GM23338 (cell line): ENCODE results near the gene KIF6. TPM values are rescaled to one million over a fixed set of nuclear protein-coding genes. Genes with fewer than 3 reads are reported as not detected.

ENCODE experiments used
- ATAC-seq: fragments of 200-7000 bp; cut with Tn5 transposase; 3 replicates; pipeline ENCODE4 v1.9.1; 2020
- DNase-seq: peaks from one replicate; pipeline ENCODE4 v3.0.0-alpha.2; 2015; ENCODE audit warnings: low spot score
- H2AFZ ChIP-seq: fragments of 200-600 bp; sonication (generic); 2 replicates; pipeline ENCODE4 v1.8.0; 2016; ENCODE audit warnings: antibody characterized with exemption, mild to moderate bottlenecking, moderate library complexity
- H3F3A ChIP-seq: fragments of 200-600 bp; sonication (generic); replicated peaks from 2 replicates; pipeline ENCODE4 v1.8.0; 2017; ENCODE audit warnings: antibody characterized with exemption, mixed run types, low read depth
- H3K27ac ChIP-seq: fragments of 200-600 bp; sonication (generic); 2 replicates; pipeline ENCODE4 v1.6.1; 2016; ENCODE audit warnings: low read depth
- H3K27me3 ChIP-seq: fragments of 200-600 bp; sonication (generic); 2 replicates; pipeline ENCODE4 v1.8.0; 2016; ENCODE audit warnings: mild to moderate bottlenecking, mixed run types, moderate library complexity; ENCODE audit not compliant: insufficient read depth
- H3K36me3 ChIP-seq: fragments of 200-600 bp; sonication (generic); 2 replicates; pipeline ENCODE4 v1.8.0; 2016; ENCODE audit warnings: mild to moderate bottlenecking; ENCODE audit not compliant: insufficient read depth
- H3K4me1 ChIP-seq: fragments of 200-600 bp; sonication (generic); 2 replicates; pipeline ENCODE4 v1.8.0; 2016; ENCODE audit warnings: mild to moderate bottlenecking, moderate library complexity; ENCODE audit not compliant: insufficient read depth
- H3K4me2 ChIP-seq: fragments of 200-600 bp; sonication (generic); 2 replicates; pipeline ENCODE4 v1.7.1; 2017; ENCODE audit warnings: mixed run types
- H3K4me3 ChIP-seq: fragments of 200-600 bp; sonication (generic); 2 replicates; pipeline ENCODE4 v1.6.1; 2016; ENCODE audit warnings: mixed run types
- H3K79me2 ChIP-seq: fragments of 200-600 bp; sonication (generic); replicated peaks from 2 replicates; pipeline ENCODE4 v1.8.0; 2017; ENCODE audit warnings: mild to moderate bottlenecking; ENCODE audit not compliant: insufficient read depth
- H3K9me2 ChIP-seq: fragments of 200-600 bp; sonication (generic); 2 replicates; pipeline ENCODE4 v1.8.0; 2017; ENCODE audit not compliant: insufficient read depth
- H4K20me1 ChIP-seq: fragments of 200-600 bp; sonication (generic); replicated peaks from 2 replicates; pipeline ENCODE4 v1.8.0; 2017; ENCODE audit warnings: mild to moderate bottlenecking; ENCODE audit not compliant: insufficient read depth
- H3K27ac Mint-ChIP-seq: 2 replicates; pipeline ENCODE4 v1.8.0; 2020; ENCODE audit warnings: inconsistent platforms, mild to moderate bottlenecking, moderate library complexity, mixed read lengths
- H3K27me3 Mint-ChIP-seq: 3 replicates; pipeline ENCODE4 v1.8.0; 2022; ENCODE audit warnings: low read depth, mild to moderate bottlenecking, moderate library complexity, mixed read lengths, inconsistent platforms; ENCODE audit not compliant: insufficient read depth, poor library complexity
- H3K36me3 Mint-ChIP-seq: 3 replicates; pipeline ENCODE4 v1.8.0; 2021; ENCODE audit warnings: low read depth, mild to moderate bottlenecking, inconsistent platforms, moderate library complexity, mixed read lengths
- H3K4me1 Mint-ChIP-seq: 3 replicates; pipeline ENCODE4 v1.8.0; 2020; ENCODE audit warnings: mild to moderate bottlenecking, inconsistent platforms, mixed read lengths
- H3K4me3 Mint-ChIP-seq: 3 replicates; pipeline ENCODE4 v1.8.0; 2021; ENCODE audit warnings: moderate library complexity, mild to moderate bottlenecking, inconsistent platforms, mixed read lengths
- H3K9me3 Mint-ChIP-seq: 3 replicates; pipeline ENCODE4 v1.8.0; 2020; ENCODE audit warnings: moderate library complexity, mild to moderate bottlenecking, inconsistent platforms, mixed read lengths
- CREB1 ChIP-seq: fragments of 250-450 bp; sonication (Bioruptor Pico); IDR thresholded peaks from 2 replicates; pipeline ENCODE4 v1.5.0; 2020; ENCODE audit warnings: low read depth, mild to moderate bottlenecking, moderate library complexity
- CTCF ChIP-seq, 2 experiments: fragments of 200-600 bp in 1 of 2; sonication (generic) in 1 of 2; conservative IDR thresholded peaks; 2 replicates each; pipeline versions ENCODE4 v1.5.1 to v1.6.1; 2016 to 2017; ENCODE audit warnings: antibody characterized with exemption in 2 of 2, low read depth in 2 of 2, mild to moderate bottlenecking in 2 of 2, moderate library complexity in 1 of 2
- ETS1 ChIP-seq: IDR thresholded peaks from 2 replicates; pipeline ENCODE4 v1.6.1; 2016; ENCODE audit warnings: antibody characterized with exemption
- EZH2 ChIP-seq: fragments of 200-600 bp; sonication (generic); IDR thresholded peaks from one replicate; pipeline ENCODE4 v1.8.0; 2017; ENCODE audit warnings: antibody characterized with exemption, mild to moderate bottlenecking, low read depth; ENCODE audit not compliant: unreplicated experiment
- JUNB ChIP-seq: IDR thresholded peaks from one replicate; pipeline ENCODE4 v1.6.1; 2016; ENCODE audit warnings: antibody characterized with exemption; ENCODE audit not compliant: unreplicated experiment
- NANOG ChIP-seq: IDR thresholded peaks from 2 replicates; pipeline ENCODE4 v1.6.1; 2016; ENCODE audit warnings: antibody characterized with exemption, borderline replicate concordance
- ZNF331 ChIP-seq: fragments of 250-450 bp; sonication (Bioruptor Pico); IDR thresholded peaks from 2 replicates; pipeline ENCODE4 v1.5.0; 2020; ENCODE audit warnings: low read depth, mild to moderate bottlenecking, moderate library complexity
- polyA plus RNA-seq: library from polyadenylated mRNA; unstranded; fragments of >200 nt; fragmentation: Nextera tagmentation; extraction: Ambion mirVana; gene quantifications from 2 replicates; pipeline ENCODE4 v1.2.1, GENCODE V29; 2016
- total RNA-seq: library from RNA; depleted of rRNA; stranded (reverse); fragments of >200 nt; shearing (Covaris generic); gene quantifications from 2 replicates; pipeline ENCODE4 v1.2.3, GENCODE V29; 2014
- TF ChIP-seq, protein P1 (sequence below): IDR thresholded peaks from one replicate; pipeline ENCODE4 v1.6.1; 2018; ENCODE audit warnings: antibody characterized with exemption; ENCODE audit not compliant: unreplicated experiment

KIF6 gene
- total and polyA plus RNA-seq, 2 experiments from 2014 or later = 0.87 to 1.7 TPM

DNA sequence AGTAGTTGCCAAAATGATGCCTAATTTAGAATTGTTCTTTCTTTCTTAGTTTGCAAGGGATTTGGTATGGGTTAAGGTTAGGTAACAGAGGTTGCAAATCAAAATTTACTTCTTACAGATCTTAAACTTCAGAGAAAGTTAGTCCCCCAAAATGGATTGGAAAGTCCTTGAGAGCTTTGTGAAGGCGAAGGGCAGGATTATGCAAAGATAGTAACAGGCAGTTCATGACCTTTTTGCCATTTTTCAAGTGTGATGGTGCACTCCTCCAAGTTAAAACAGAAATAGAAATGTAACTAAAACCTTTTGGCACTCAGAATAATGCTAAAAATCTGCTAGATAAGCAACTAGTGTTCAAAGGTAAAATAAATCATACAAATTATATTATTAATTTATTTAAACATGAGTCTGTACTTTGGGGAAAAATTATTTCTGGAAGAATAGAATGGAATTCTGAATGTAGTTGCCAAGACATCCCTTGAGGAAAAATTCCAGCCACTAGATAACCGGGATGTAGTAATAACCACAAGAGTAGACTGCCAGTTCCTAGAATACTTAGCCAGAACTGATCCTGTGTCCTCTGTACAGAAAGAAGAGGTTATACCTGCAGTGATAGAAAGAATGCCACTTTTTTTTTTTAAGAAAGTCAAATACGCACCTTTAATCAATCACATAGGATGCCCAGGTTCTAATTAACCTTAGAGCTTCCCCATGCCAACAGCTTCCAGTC, 35.2 kb upstream of the KIF6 start:
- Mint-ChIP-seq H3K27me3 (peaks cover 2% of the 10 kb centered on the region), H3K9me3 (no peaks in the 10 kb centered on the region), H3K27ac (no peak overlapping the region), H3K4me1 (no peaks in the 10 kb centered on the region), H3K36me3 (no peaks in the 10 kb centered on the region), H3K4me3 (no peak overlapping the region)
- Histone ChIP-seq H3K27me3 (no peaks in the 10 kb centered on the region), H3K36me3 (no peaks in the 10 kb centered on the region), H3K4me3 (no peak overlapping the region), H3K9me2 (0 out of 2 replicates have a peak, but pooled peaks cover 6% of the 10 kb centered on the region), H4K20me1 (no peaks in the 10 kb centered on the region), H3K4me1 (no peaks in the 10 kb centered on the region), H3K4me2 (no peak overlapping the region), H3F3A (no peaks in the 10 kb centered on the region), H3K27ac (no peak overlapping the region), H3K79me2 (no peaks in the 10 kb centered on the region), H2AFZ (no peak overlapping the region)
- DNase-seq (no peak), ATAC-seq (no peak)
- TF ChIP-seq NANOG = no peak
- TF ChIP-seq CREB1 (CRISPR knock-in tag) = no peak
- TF ChIP-seq JUNB = no peak
- TF ChIP-seq, protein P1, sequence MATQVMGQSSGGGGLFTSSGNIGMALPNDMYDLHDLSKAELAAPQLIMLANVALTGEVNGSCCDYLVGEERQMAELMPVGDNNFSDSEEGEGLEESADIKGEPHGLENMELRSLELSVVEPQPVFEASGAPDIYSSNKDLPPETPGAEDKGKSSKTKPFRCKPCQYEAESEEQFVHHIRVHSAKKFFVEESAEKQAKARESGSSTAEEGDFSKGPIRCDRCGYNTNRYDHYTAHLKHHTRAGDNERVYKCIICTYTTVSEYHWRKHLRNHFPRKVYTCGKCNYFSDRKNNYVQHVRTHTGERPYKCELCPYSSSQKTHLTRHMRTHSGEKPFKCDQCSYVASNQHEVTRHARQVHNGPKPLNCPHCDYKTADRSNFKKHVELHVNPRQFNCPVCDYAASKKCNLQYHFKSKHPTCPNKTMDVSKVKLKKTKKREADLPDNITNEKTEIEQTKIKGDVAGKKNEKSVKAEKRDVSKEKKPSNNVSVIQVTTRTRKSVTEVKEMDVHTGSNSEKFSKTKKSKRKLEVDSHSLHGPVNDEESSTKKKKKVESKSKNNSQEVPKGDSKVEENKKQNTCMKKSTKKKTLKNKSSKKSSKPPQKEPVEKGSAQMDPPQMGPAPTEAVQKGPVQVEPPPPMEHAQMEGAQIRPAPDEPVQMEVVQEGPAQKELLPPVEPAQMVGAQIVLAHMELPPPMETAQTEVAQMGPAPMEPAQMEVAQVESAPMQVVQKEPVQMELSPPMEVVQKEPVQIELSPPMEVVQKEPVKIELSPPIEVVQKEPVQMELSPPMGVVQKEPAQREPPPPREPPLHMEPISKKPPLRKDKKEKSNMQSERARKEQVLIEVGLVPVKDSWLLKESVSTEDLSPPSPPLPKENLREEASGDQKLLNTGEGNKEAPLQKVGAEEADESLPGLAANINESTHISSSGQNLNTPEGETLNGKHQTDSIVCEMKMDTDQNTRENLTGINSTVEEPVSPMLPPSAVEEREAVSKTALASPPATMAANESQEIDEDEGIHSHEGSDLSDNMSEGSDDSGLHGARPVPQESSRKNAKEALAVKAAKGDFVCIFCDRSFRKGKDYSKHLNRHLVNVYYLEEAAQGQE = no peak
- no peak for TF ChIP-seq EZH2
- TF ChIP-seq ZNF331 (CRISPR knock-in tag) = no peak
- TF ChIP-seq CTCF (conservative IDR thresholded peaks at IDR 0.05; ENCODE audit: low read depth in 2 of 2) = no peak
- TF ChIP-seq ETS1 = no peak
